GM12891 (cell line): ENCODE data around the gene DUSP2.

ENCODE experiments used
- POLR2A ChIP-seq: IDR thresholded peaks from 2 replicates; pipeline ENCODE4 v1.6.1; 2011; ENCODE audit warnings: low read depth, low read length, control low read depth
- POLR2AphosphoS5 ChIP-seq: IDR thresholded peaks from 2 replicates; pipeline ENCODE4 v1.6.1; 2011; ENCODE audit warnings: low read depth, low read length, control low read depth
- POU2F2 ChIP-seq: IDR thresholded peaks from 2 replicates; pipeline ENCODE4 v1.6.1; 2011; ENCODE audit warnings: low read depth, mild to moderate bottlenecking, control low read depth, low read length, moderate library complexity
- TAF1 ChIP-seq: IDR thresholded peaks from 2 replicates; pipeline ENCODE4 v1.6.1; 2011; ENCODE audit warnings: low read depth, low read length, control low read depth

DNA sequence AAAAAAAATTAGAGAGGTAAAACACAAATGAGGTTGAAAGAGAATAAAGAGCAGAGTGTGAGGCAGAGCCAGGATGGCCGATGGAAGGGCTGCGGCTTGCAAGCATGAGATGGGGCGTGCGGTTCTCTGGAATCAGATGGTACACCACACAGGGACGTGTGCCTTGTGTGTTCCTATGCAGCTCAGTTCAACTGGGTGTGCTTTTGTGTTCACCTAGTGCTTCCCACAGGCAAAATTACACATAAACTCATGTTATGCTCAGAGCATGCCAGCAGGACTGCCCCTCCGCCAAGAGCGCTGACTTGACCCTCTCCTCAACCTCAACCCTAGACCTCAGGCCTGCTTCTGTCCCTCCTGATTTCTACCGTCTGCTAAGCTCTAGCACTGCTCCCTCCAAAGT is 38.9 kb upstream of the DUSP2 start:
- TF ChIP-seq POLR2A (peak; percentile 60), TAF1 (no peak), POLR2AphosphoS5 (peak; percentile 72), POU2F2 (0 out of 2 replicates have a peak, but pooled peaks have one; percentile 29)
